Aorta (tissue), 5 donors: ENCODE data around the gene NTRK1. TPM values are rescaled to one million over a fixed set of nuclear protein-coding genes. Genes with fewer than 3 reads are reported as not detected.

ENCODE experiments used
- ATAC-seq: fragments of 200-7000 bp; cut with Tn5 transposase; one replicate; pipeline ENCODE4 v1.9.1; 2022; ENCODE audit warnings: moderate library complexity; ENCODE audit not compliant: low FRiP score
- DNase-seq, 2 donors: peaks; one replicate each; pipeline ENCODE4 v3.0.0-alpha.2; 2020
- H3K27ac ChIP-seq, 2 donors: one replicate each; pipeline ENCODE4 v1.5.1; 2013; ENCODE audit warnings: low read length in 2 of 2, mild to moderate bottlenecking in 2 of 2, moderate library complexity in 2 of 2, control low read depth in 1 of 2, inconsistent platforms in 1 of 2, low read depth in 1 of 2
- H3K27me3 ChIP-seq, 2 donors: one replicate each; pipeline ENCODE4 v1.6.1; 2013; ENCODE audit warnings: control low read depth in 1 of 2, low read length in 1 of 2, mild to moderate bottlenecking in 1 of 2, moderate library complexity in 1 of 2; ENCODE audit not compliant: insufficient read depth in 2 of 2, control insufficient read depth in 1 of 2
- H3K36me3 ChIP-seq, 2 donors: one replicate each; pipeline ENCODE4 v1.6.1; 2013; ENCODE audit warnings: control low read depth in 1 of 2, low read length in 1 of 2, mild to moderate bottlenecking in 1 of 2; ENCODE audit not compliant: insufficient read depth in 2 of 2, control insufficient read depth in 1 of 2
- H3K4me1 ChIP-seq, 2 donors: one replicate each; pipeline ENCODE4 v1.6.1; 2013; ENCODE audit warnings: low read length in 2 of 2, control low read depth in 1 of 2, mild to moderate bottlenecking in 1 of 2, moderate library complexity in 1 of 2; ENCODE audit not compliant: insufficient read depth in 2 of 2, control insufficient read depth in 1 of 2
- H3K4me3 ChIP-seq, 2 donors: one replicate each; pipeline ENCODE4 v1.5.1; 2013; ENCODE audit warnings: low read length in 2 of 2, control low read depth in 1 of 2, mild to moderate bottlenecking in 1 of 2
- H3K9me3 ChIP-seq: one replicate; pipeline ENCODE4 v1.6.1; 2013; ENCODE audit warnings: mild to moderate bottlenecking, low read length; ENCODE audit not compliant: control insufficient read depth
- WGBS, 2 donors: extraction: QIAGEN DNeasy Blood & Tissue Kit; methylation state at CpG; one replicate each; pipeline ENCODE4 v1.1.7; 2013; 5-methylcytosine and 5-hydroxymethylcytosine counted together
- intact Hi-C, 2 donors: fragments of 100-400 bp; cut with DNase I; formaldehyde crosslinking; loops; one replicate each; pipeline versions ENCODE4 v1.14.2 to v1.15.0; 2022
- polyA plus RNA-seq, 2 donors: library from polyadenylated mRNA; stranded (reverse); fragments of 200-250 nt; gene quantifications; one replicate each; pipeline ENCODE4 v1.2.3, GENCODE V29; 2013
- total RNA-seq, 2 donors: library from RNA; stranded (reverse); fragmentation: NEBNext Ultra II Directional; extraction: Animal tissue kit (Norgen Biotek cat#: 25700); gene quantifications; one replicate each; pipeline ENCODE4 v1.2.1, GENCODE V29; 2021
- donor health status: healthy with polysubstance abuse.
- donor health status: Bipolar disorder and iron deficiency.
- donor health status: DM: no; HTN: no; CAD: no.
- donor health status: DM: no; HTN: no; CAD: no.
- donor health status: DM: yes; HTN: yes; CAD: no.

The NTRK1 gene
- total and polyA plus RNA-seq, 4 donors, result 0.50 to 3.5 (median 0.88) TPM

GRCh38 chr1:156879876-156880275, 19.2 kb downstream of the NTRK1 start:
- DNase-seq, result no peak
- H3K36me3 ChIP-seq, result no peaks in the 10 kb centered on the region
- H3K27me3 ChIP-seq, result no peaks in the 10 kb centered on the region
- no peak overlapping the region for H3K4me3 ChIP-seq
- ATAC-seq, result no peak
- 90 to 93% methylated on average over 21 of the region's 21 CpGs for WGBS, 2 donors
- H3K4me1 ChIP-seq, result no peaks in the 10 kb centered on the region
- H3K27ac ChIP-seq, result no peak overlapping the region
- intact Hi-C loops, result loop anchor here in 1 of 2 donors (10.0 kb wide), 1 partner anchor 185 kb away; no protein-coding TSS in a partner anchor
- no peaks in the 10 kb centered on the region for H3K9me3 ChIP-seq

DNA sequence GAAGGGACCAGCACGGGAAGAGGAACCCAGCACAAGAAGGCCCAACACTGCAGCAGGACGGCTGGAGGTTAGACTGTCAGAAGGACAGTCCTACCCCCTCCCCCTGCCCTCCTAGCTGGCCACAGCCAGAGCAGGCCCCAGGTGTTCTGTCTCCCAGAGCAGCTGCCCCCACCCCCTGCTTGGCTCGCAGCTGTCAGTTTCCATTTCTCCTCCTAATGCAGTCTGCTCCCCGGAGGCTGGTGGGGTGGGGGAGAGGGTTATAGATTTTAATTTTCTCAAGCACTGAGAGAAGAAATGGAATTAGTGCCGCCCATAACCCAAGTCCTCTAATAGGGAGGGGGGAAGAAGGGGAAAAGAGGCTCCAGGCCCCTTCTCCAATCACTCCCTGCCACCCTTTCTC, 19.8 kb downstream of the NTRK1 start:
- Histone ChIP-seq H3K4me3 (no peak overlapping the region), H3K27me3 (no peaks in the 10 kb centered on the region), H3K27ac (no peak overlapping the region), H3K4me1 (no peaks in the 10 kb centered on the region), H3K36me3 (no peaks in the 10 kb centered on the region), H3K9me3 (no peaks in the 10 kb centered on the region)
- WGBS, 2 donors, result 78 to 85% methylated on average over 5 of the region's 5 CpGs
- DNase-seq (no peak), ATAC-seq (no peak)
- intact Hi-C loops, result loop anchor here in 1 of 2 donors (10.0 kb wide), 1 partner anchor 186 kb away; no protein-coding TSS in a partner anchor

- 63 to 68% methylated on average over 10 of the region's 10 CpGs for WGBS, 2 donors
- ATAC-seq, result no peak
- Histone ChIP-seq H3K4me1 (no peaks in the 10 kb centered on the region), H3K9me3 (no peaks in the 10 kb centered on the region), H3K27me3 (no peaks in the 10 kb centered on the region), H3K4me3 (no peak overlapping the region), H3K27ac (no peak overlapping the region), H3K36me3 (no peaks in the 10 kb centered on the region)
- DNase-seq, result no peak
- intact Hi-C loops, result loop anchor here in 1 of 2 donors (10.0 kb wide), 1 partner anchor 186 kb away; no protein-coding TSS in a partner anchor
Observed at GRCh38 chr1:156881101-156881500, 20.4 kb downstream of the NTRK1 start.

DNA sequence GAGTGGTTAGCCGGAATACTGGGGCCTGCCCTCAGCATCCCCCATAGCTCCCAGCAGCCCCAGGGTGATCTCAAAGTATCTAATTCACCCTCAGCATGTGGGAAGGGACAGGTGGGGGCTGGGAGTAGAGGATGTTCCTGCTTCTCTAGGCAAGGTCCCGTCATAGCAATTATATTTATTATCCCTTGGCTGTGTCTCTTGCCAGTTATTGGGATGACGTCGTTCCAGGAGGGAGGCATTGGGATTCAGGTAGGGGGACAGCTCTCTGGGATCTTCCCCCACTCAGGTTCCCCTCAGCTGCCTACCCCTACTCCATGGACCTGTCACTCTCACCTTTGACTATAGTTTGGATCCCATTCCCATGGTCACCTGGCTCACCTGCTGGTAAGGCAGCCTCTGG, 21.0 kb downstream of the NTRK1 start:
- Histone ChIP-seq H3K27ac (no peak overlapping the region), H3K9me3 (no peaks in the 10 kb centered on the region), H3K4me1 (no peaks in the 10 kb centered on the region), H3K27me3 (no peaks in the 10 kb centered on the region), H3K4me3 (no peak overlapping the region), H3K36me3 (no peaks in the 10 kb centered on the region)
- ATAC-seq (no peak), DNase-seq (no peak)
- intact Hi-C loops, result loop anchor here in 1 of 2 donors (10.0 kb wide), 1 partner anchor 187 kb away; no protein-coding TSS in a partner anchor
- 77 to 78% methylated on average over 4 of the region's 4 CpGs for WGBS, 2 donors

GRCh38 chr1:156882543-156882942, 21.9 kb downstream of the NTRK1 start:
- H3K27ac ChIP-seq, result no peak overlapping the region
- intact Hi-C loops, result loop anchor here in 1 of 2 donors (10.0 kb wide), 1 partner anchor 188 kb away; no protein-coding TSS in a partner anchor
- H3K4me3 ChIP-seq, result no peak overlapping the region
- no peaks in the 10 kb centered on the region for H3K36me3 ChIP-seq
- WGBS, 2 donors, result 82 to 97% methylated on average over 3 of the region's 3 CpGs
- ATAC-seq, result no peak
- H3K9me3 ChIP-seq, result no peaks in the 10 kb centered on the region
- H3K27me3 ChIP-seq, result no peaks in the 10 kb centered on the region
- H3K4me1 ChIP-seq, result no peaks in the 10 kb centered on the region
- no peak for DNase-seq

DNA sequence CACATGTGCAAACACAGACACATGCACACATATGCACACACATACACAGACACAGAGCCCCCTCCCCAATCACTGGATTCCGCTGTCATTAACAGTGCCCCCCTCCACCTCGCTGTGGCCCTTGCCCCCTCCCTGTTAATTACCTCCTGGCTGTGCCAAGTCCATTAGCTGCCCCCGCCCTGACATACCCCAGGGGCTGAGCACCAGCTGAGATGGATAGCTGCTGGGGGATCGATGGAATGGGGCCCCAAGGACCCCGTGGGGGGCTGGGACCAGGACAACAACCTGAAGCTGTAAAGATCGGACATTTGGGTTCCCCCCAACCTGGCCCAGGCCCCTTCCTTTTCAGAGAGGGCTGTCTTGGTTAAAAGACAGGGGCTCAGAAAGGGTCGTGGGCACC, 23.3 kb downstream of the NTRK1 start:
- H3K36me3 ChIP-seq, result no peaks in the 10 kb centered on the region
- no peak overlapping the region for H3K4me3 ChIP-seq
- 74 to 75% methylated on average over 7 of the region's 7 CpGs for WGBS, 2 donors
- no peaks in the 10 kb centered on the region for H3K4me1 ChIP-seq
- no peak overlapping the region for H3K27ac ChIP-seq
- H3K27me3 ChIP-seq, result no peaks in the 10 kb centered on the region
- no peak for DNase-seq
- ATAC-seq, result no peak
- intact Hi-C loops, result loop anchor here in 1 of 2 donors (10.0 kb wide), 1 partner anchor 189 kb away; no protein-coding TSS in a partner anchor
- no peaks in the 10 kb centered on the region for H3K9me3 ChIP-seq

DNA sequence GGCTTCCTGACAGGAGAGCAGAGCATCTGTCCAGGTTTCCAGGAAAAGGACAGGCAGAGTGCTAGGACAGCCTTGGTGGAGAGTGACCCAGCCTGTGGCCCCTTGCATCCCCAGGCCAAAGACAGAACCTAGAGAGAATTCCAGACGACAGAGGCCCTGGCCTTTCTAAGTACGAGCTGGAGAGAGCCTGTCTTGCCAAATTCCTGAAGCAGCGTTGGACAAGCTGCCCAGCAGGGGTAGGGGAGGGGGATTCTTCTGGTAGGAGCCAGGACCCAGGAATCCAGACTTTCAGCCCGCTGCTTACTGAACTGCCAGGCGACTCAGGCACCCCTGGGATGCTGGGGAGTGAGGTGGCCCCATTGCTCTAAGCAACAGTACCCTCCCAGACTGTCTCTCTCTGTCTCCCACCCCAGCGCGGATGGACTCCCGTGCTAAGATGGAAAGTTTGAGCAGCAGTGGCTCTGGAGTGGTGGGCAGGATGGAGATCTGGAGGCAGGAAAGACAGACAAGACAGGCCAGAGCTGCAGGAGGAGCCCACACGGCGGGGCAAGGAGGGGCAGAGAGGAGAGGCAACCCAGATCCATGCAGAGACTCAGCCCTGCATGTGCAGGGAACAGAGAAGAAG, 24.0 kb downstream of the NTRK1 start:
- no peak overlapping the region for H3K4me3 ChIP-seq
- H3K27ac ChIP-seq, result no peak overlapping the region
- H3K36me3 ChIP-seq, result no peaks in the 10 kb centered on the region
- H3K4me1 ChIP-seq, result no peaks in the 10 kb centered on the region
- 45 to 49% methylated on average over 10 of the region's 10 CpGs for WGBS, 2 donors
- H3K9me3 ChIP-seq, result no peaks in the 10 kb centered on the region
- no peak for DNase-seq
- H3K27me3 ChIP-seq, result no peaks in the 10 kb centered on the region
- intact Hi-C loops, result loop anchor here (5.0 to 10.0 kb wide), 2 partner anchors 42 to 190 kb away; no protein-coding TSS in a partner anchor
- no peak for ATAC-seq

DNA sequence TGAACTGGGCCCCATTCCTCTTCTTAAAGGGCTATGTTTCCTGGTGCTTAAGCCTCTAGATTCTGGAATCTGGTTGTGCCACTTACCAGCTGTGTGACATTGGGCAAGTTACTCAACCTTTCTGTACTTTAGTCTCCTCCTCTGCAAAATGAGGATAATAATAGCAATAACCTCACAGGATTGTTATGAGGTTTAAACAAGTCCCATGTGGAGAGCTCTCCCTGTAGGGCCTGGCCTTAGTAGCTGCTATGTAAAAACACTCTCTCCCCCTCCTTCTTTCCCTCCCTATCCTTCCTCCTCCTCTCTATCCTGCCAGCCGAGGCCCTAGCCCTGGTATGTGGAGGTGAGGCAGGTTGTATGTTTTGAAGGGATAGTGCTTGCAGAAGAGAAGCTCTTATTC, 24.6 kb downstream of the NTRK1 start:
- no peak for ATAC-seq
- Histone ChIP-seq H3K27me3 (no peaks in the 10 kb centered on the region), H3K4me1 (no peaks in the 10 kb centered on the region), H3K9me3 (no peaks in the 10 kb centered on the region), H3K4me3 (no peak overlapping the region), H3K27ac (no peak overlapping the region), H3K36me3 (no peaks in the 10 kb centered on the region)
- WGBS, 2 donors, result 11 to 20% methylated on average over 1 of the region's 1 CpG
- no peak for DNase-seq
- intact Hi-C loops, result loop anchor here (5.0 to 10.0 kb wide), 2 partner anchors 43 to 191 kb away; no protein-coding TSS in a partner anchor

DNA sequence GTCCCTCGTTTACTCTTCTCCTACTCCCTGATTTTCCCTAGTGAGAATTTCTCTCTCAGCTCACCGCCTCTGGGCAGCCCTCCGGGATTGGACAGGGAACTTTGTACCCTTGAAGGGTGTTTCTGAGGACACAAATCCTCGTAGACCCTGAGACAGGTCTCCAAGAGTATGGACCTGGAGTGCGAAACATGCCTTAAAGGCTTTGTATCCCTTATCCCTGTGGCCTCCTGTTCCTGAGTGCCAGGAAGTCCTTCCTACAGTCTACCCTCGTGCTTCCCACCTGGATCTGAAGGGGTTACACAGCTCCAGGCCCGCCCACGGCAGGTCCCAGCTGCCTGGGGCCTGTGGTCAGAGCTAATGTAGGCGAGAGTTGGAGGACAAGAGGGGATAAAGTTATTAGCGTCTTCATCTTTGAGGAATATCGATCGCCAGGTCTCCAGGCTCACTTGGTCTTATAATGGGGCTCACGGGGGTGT, 25.3 kb downstream of the NTRK1 start:
- no peak for DNase-seq
- Histone ChIP-seq H3K9me3 (no peaks in the 10 kb centered on the region), H3K36me3 (no peaks in the 10 kb centered on the region), H3K27ac (no peak overlapping the region), H3K27me3 (no peaks in the 10 kb centered on the region), H3K4me1 (no peaks in the 10 kb centered on the region), H3K4me3 (no peak overlapping the region)
- ATAC-seq, result no peak
- intact Hi-C loops, result loop anchor here (5.0 to 10.0 kb wide), 2 partner anchors 44 to 191 kb away; no protein-coding TSS in a partner anchor
- 76 to 81% methylated on average over 13 of the region's 13 CpGs for WGBS, 2 donors
